Brain microvascular endothelial cell (primary cell): ENCODE results near the gene IL1R2.

Source experiments
- DNase-seq: peaks from one replicate; pipeline ENCODE4 v3.0.0-alpha.2; 2020
- H3K27ac ChIP-seq: fragments of 250-450 bp; sonication (Bioruptor Pico); 2 replicates; pipeline ENCODE4 v1.5.1; 2020; ENCODE audit warnings: mild to moderate bottlenecking, moderate library complexity
- H3K27me3 ChIP-seq: fragments of 250-450 bp; sonication (Bioruptor Pico); replicated peaks from 2 replicates; pipeline ENCODE4 v1.5.1; 2020; ENCODE audit warnings: mild to moderate bottlenecking
- H3K36me3 ChIP-seq: fragments of 250-450 bp; sonication (Bioruptor Pico); replicated peaks from 2 replicates; pipeline ENCODE4 v1.5.1; 2020; ENCODE audit warnings: mild to moderate bottlenecking
- H3K4me3 ChIP-seq: 2 replicates; pipeline ENCODE4 v1.5.1; 2011; ENCODE audit warnings: low read depth, mild to moderate bottlenecking, control low read depth, low read length, moderate library complexity
- in situ Hi-C: cut with HindIII; loops from 2 replicates; pipeline ENCODE4 v1.10.0; 2017; ENCODE audit warnings: low sequenced_read_pairs, low pct_ligation_motif_present
- TF ChIP-seq, protein P1 (sequence below): IDR thresholded peaks from 2 replicates; pipeline ENCODE4 v1.5.1; 2011; ENCODE audit warnings: low read depth, mild to moderate bottlenecking, moderate library complexity, low read length, control low read depth, inconsistent platforms; ENCODE audit errors: missing control alignments

Gene IL1R2

DNA sequence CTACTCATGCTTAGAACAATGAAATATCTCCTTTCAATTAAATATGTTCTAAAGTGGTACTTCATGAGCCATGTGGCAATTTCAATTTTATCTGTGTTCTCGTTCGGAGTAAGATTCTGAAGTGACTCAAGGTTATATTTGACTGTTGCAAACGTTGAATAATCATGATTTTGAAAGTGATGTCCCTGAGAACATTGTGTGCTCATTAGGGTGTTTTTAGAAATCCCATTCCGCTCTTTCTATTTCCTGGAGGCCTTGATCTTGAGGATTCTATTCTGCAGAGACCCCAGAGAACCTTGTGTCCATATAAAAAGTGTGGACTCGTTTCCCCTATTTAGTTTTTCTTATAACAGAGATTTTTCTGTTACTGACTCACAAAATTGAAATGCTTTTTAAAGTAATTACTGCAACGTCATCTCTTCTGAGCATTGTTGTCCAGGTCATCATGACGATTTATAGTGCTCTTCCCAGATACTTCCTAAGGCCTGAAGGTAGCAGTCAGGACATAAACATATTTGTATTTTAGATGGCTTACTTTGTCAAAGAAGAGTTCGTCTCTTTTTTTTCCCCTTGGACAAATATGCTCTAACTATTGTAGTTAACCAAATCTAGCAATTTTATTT is 27.2 kb downstream of the IL1R2 start:
- Histone ChIP-seq H3K27me3 (no peaks in the 10 kb centered on the region), H3K4me3 (no peak overlapping the region), H3K27ac (no peak overlapping the region), H3K36me3 (no peaks in the 10 kb centered on the region)
- DNase-seq, result no peak
- in situ Hi-C loops, result no loop called here
- TF ChIP-seq, protein P1, sequence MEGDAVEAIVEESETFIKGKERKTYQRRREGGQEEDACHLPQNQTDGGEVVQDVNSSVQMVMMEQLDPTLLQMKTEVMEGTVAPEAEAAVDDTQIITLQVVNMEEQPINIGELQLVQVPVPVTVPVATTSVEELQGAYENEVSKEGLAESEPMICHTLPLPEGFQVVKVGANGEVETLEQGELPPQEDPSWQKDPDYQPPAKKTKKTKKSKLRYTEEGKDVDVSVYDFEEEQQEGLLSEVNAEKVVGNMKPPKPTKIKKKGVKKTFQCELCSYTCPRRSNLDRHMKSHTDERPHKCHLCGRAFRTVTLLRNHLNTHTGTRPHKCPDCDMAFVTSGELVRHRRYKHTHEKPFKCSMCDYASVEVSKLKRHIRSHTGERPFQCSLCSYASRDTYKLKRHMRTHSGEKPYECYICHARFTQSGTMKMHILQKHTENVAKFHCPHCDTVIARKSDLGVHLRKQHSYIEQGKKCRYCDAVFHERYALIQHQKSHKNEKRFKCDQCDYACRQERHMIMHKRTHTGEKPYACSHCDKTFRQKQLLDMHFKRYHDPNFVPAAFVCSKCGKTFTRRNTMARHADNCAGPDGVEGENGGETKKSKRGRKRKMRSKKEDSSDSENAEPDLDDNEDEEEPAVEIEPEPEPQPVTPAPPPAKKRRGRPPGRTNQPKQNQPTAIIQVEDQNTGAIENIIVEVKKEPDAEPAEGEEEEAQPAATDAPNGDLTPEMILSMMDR, result no peak

DNA sequence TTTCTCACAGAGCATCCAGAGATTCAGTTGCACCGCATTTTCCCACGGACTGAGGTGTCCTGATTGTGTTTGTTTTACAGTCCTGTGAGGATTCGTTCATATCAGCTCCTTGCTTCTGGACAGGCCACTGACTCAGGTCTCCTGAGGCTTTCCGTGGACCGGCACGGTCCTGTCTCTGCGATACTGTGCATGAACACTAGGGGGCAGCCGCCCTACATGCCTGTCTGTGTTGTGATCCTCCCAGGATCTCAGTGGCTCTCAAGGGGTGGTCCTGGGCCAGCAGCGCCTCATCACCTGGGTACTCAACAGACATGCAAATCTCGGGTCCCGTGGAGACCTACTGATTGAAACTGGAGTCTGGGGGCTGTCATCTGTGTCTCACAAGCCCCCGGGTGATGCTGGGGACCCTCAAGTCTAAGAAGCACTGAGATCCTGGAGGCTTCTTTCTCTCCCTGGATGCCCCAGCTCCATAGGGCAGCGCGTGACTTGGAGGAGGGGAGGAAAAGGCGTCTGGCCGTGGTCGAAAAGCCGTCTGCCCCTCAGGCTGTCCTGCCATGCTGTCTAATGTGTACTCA is 28.9 kb downstream of the IL1R2 start:
- H3K36me3 ChIP-seq, result no peaks in the 10 kb centered on the region
- peak overlapping the region; percentile 55 for H3K27ac ChIP-seq
- no peaks in the 10 kb centered on the region for H3K27me3 ChIP-seq
- in situ Hi-C loops, result no loop called here
- DNase-seq, result peak; percentile 97
- H3K4me3 ChIP-seq, result no peak overlapping the region
- TF ChIP-seq, protein P1, result peak; percentile 99

DNA sequence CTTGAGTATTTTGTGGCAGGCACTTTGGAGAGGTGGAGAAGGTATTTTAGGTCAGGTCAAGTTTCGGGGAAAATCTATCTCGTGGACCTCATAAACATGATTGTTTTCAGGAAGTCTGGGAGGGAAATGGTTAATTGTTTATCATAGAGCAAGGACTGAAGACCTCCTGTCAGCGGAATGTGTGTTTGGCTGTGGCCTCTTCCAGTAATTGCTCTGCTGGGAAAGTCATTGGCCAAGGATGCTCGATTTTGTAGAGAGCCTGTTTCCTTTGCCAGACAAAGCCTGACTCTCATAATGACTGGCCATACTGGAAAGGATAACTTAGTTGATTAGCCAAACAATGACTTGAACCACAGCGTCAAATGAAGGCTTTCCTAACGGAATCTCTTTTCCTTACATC is 30.0 kb downstream of the IL1R2 start:
- in situ Hi-C loops, result no loop called here
- Histone ChIP-seq H3K36me3 (no peaks in the 10 kb centered on the region), H3K27ac (no peak overlapping the region), H3K27me3 (no peaks in the 10 kb centered on the region), H3K4me3 (no peak overlapping the region)
- DNase-seq, result no peak
- TF ChIP-seq, protein P1, result no peak

DNA sequence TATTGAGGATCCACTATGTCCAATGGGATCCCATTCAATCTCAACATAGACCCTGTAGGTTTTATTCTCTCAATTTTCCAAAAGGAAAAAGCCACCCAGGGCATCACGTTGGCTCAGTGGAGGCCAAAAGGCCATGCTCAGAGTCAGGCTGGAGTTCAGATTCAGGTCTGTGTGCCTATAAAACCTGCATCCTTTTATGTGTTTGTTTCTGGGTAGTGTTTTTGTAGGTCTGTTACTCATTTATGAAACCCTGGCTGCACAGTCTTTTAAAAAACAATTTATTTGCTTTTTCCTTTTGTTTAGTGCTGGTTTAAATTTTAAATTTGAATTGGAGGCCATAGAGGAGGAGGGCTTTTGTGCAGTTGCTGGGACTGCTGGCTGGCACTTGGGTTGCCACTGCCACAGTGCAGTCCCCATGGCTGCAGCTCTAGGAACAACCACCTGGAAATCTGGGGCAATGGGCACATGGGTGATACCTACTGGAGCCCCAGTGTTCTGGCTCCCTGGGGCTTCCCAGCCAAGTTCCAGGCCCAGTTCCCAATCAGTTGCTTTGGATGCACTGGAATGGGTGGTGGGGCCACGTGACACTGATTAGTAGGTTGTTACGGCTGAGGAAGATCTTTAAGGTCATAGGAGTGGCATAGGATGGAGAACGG is 31.3 kb downstream of the IL1R2 start:
- in situ Hi-C loops, result no loop called here
- DNase-seq, result no peak
- TF ChIP-seq, protein P1, result no peak
- Histone ChIP-seq H3K36me3 (no peaks in the 10 kb centered on the region), H3K4me3 (no peak overlapping the region), H3K27ac (no peak overlapping the region), H3K27me3 (no peaks in the 10 kb centered on the region)

DNA sequence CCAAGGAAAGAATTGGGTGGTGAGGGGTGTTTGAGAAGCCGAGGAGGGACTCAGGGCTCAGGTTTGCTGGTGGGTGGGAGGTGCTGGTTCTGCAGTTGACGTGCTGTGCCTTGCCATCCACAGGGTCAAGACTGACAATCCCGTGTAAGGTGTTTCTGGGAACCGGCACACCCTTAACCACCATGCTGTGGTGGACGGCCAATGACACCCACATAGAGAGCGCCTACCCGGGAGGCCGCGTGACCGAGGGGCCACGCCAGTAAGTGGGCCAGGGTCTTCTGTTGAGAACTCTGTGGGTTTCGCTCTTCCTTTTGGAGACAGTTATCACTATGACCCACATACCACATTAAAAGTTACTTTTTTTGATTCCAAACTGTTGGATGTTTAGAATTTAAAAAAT is 32.6 kb downstream of the IL1R2 start:
- TF ChIP-seq, protein P1, result no peak
- Histone ChIP-seq H3K27ac (no peak overlapping the region), H3K27me3 (no peaks in the 10 kb centered on the region), H3K4me3 (no peak overlapping the region), H3K36me3 (no peaks in the 10 kb centered on the region)
- no peak for DNase-seq
- in situ Hi-C loops, result no loop called here

DNA sequence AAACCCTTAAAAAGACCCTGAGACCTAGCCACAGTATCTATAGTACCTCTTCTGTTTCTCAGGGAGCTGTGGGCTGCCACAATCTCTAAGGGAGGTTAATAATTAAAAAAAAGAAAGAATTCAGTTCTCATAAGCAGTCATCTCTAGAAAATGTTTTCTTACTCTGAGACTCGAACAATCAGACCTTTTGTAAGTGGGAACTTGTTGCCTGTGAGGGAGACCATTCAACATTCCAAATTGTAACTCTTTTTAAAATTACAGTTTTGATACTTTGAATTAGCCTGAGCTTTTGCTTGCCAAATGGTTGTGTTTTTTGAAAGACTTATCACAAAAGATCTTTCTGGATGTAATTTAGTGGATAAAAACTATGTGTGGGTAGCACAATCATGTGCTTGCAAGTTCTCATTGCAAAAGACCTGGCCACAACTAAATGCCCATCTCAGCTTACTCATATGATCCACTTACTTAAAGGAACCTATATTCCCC is 33.3 kb downstream of the IL1R2 start:
- H3K4me3 ChIP-seq, result no peak overlapping the region
- H3K27me3 ChIP-seq, result no peaks in the 10 kb centered on the region
- no peak for DNase-seq
- TF ChIP-seq, protein P1, result no peak
- no peaks in the 10 kb centered on the region for H3K36me3 ChIP-seq
- peak overlapping the region; percentile 21 for H3K27ac ChIP-seq
- in situ Hi-C loops, result no loop called here
